Peyer's patch (tissue), 4 donors: Measurements from ENCODE around the gene LAMP5.

Experiments
- CTCF ChIP-seq, 6 experiments: fragments of 450-650 bp in 4 of 6; fragments of 200-600 bp in 2 of 6; sonication (generic) in 1 of 6; IDR thresholded peaks; one replicate each; pipeline ENCODE4 v1.5.1; 2017 to 2019; ENCODE audit warnings: antibody characterized with exemption in 6 of 6, mild to moderate bottlenecking in 3 of 6, moderate library complexity in 1 of 6
- POLR2A ChIP-seq, 2 donors: fragments of 450-650 bp; IDR thresholded peaks; one replicate each; pipeline ENCODE4 v1.5.1; 2017; ENCODE audit warnings: antibody characterized with exemption in 2 of 2, mild to moderate bottlenecking in 2 of 2, moderate library complexity in 2 of 2

GRCh38 chr20:9574776-9575175 is 60.4 kb downstream of the LAMP5 start:
- TF ChIP-seq CTCF (IDR thresholded peaks at IDR 0.05) (no peak), POLR2A (IDR thresholded peaks at IDR 0.05) (no peak)
